Neural crest cell (in vitro differentiated cells): ENCODE results near the gene CTSH. TPM values are rescaled to one million over a fixed set of nuclear protein-coding genes. Genes with fewer than 3 reads are reported as not detected.

Source experiments
- DNase-seq: peaks from one replicate; pipeline ENCODE4 v3.0.0; 2021; ENCODE audit warnings: low read depth, mixed read lengths, low spot score
- H3K27ac Mint-ChIP-seq: one replicate; pipeline ENCODE4 v1.8.0; 2021; ENCODE audit warnings: mild to moderate bottlenecking, mixed read lengths; ENCODE audit not compliant: unreplicated experiment
- H3K27me3 Mint-ChIP-seq: 2 replicates; pipeline ENCODE4 v1.8.0; 2021; ENCODE audit warnings: low read depth, mild to moderate bottlenecking, mixed read lengths
- H3K36me3 Mint-ChIP-seq: 2 replicates; pipeline ENCODE4 v1.8.0; 2021; ENCODE audit warnings: low read depth, mild to moderate bottlenecking, mixed read lengths
- H3K4me1 Mint-ChIP-seq: 2 replicates; pipeline ENCODE4 v1.8.0; 2021; ENCODE audit warnings: mixed read lengths
- H3K4me3 Mint-ChIP-seq: one replicate; pipeline ENCODE4 v1.8.0; 2021; ENCODE audit warnings: mild to moderate bottlenecking, mixed read lengths
- H3K9me3 Mint-ChIP-seq: 2 replicates; pipeline ENCODE4 v1.8.0; 2021; ENCODE audit warnings: mixed read lengths
- total RNA-seq: library from RNA; stranded (reverse); gene quantifications from 2 replicates; pipeline ENCODE4 v1.2.1, GENCODE V29; 2021
- TF ChIP-seq, protein P1 (sequence below): fragments of 200-600 bp; sonication (generic); conservative IDR thresholded peaks from 2 replicates; pipeline ENCODE4 v1.5.0; 2021; ENCODE audit warnings: antibody characterized with exemption, mild to moderate bottlenecking

The CTSH gene
- total RNA-seq, 1 donor from 2014 or later: 7.3 TPM

DNA sequence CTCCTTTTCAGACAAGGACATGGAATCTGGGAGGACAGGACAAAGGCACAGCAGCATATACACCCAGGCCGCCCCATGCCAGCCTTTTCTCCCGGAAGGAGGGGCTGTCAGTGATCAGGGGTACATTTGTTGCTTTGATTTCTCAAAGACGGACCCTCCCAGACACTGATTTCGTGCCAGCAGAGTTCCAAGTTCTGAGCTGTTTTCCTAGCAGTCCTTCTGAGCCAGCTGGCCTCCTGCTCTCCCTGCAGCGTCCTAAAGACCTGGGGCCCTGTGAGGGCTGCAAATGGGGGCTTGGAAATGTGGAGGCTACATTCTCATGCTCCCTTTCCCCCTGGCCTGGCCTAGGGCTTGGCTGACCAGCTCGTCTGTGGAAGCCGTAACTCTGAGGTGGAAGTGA lies 22.3 kb downstream of the CTSH start:
- H3K4me1 Mint-ChIP-seq: no peaks in the 10 kb centered on the region
- TF ChIP-seq, protein P1, sequence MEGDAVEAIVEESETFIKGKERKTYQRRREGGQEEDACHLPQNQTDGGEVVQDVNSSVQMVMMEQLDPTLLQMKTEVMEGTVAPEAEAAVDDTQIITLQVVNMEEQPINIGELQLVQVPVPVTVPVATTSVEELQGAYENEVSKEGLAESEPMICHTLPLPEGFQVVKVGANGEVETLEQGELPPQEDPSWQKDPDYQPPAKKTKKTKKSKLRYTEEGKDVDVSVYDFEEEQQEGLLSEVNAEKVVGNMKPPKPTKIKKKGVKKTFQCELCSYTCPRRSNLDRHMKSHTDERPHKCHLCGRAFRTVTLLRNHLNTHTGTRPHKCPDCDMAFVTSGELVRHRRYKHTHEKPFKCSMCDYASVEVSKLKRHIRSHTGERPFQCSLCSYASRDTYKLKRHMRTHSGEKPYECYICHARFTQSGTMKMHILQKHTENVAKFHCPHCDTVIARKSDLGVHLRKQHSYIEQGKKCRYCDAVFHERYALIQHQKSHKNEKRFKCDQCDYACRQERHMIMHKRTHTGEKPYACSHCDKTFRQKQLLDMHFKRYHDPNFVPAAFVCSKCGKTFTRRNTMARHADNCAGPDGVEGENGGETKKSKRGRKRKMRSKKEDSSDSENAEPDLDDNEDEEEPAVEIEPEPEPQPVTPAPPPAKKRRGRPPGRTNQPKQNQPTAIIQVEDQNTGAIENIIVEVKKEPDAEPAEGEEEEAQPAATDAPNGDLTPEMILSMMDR: no peak
- no peaks in the 10 kb centered on the region for H3K9me3 Mint-ChIP-seq
- H3K4me3 Mint-ChIP-seq: no peak overlapping the region
- peaks cover 8% of the 10 kb centered on the region for H3K36me3 Mint-ChIP-seq
- no peaks in the 10 kb centered on the region for H3K27me3 Mint-ChIP-seq
- H3K27ac Mint-ChIP-seq: no peak overlapping the region
- no peak for DNase-seq

DNA sequence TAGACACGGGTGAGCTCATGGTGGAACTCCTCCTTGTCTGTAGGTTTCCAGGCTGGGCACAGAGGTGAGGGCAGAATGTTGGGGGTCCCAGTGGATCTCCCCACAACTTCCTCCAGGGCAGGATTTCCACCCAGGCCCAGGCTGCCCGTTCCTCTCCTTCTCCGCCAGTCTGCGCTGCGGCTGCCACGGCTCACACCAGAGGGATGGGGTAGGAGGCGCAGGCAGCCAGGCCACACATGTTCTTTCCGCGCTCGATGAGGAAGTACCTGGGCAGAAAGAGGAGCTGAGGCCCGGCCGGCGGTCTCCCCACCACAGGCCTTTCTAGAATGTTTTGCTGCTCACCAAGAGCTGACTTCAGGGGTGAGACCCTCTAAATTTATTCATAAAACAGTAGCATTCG lies 22.9 kb downstream of the CTSH start:
- Mint-ChIP-seq H3K4me1 (no peaks in the 10 kb centered on the region), H3K27ac (no peak overlapping the region), H3K4me3 (no peak overlapping the region), H3K9me3 (no peaks in the 10 kb centered on the region), H3K36me3 (peaks cover 8% of the 10 kb centered on the region), H3K27me3 (no peaks in the 10 kb centered on the region)
- no peak for DNase-seq
- TF ChIP-seq, protein P1: no peak

DNA sequence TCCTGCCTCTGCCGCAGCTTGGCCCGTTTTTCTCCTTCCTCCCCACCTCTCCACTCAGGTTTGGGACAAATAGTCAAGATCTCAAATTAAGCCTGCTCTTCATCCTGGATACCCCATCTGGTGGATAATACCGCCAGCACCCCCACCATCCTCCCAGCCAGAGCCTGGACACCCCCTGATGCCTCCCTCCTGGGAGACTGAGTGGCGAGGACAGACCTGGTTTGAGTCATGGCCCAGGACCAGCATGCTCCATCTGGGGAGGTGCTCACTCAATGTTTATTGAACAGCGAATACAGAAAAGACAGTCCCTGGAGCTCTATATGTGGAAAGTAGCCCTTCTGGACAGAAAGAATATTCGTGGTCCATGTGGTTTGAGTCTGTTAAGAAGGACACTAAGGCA lies 23.3 kb downstream of the CTSH start:
- peaks cover 8% of the 10 kb centered on the region for H3K36me3 Mint-ChIP-seq
- TF ChIP-seq, protein P1: no peak
- no peaks in the 10 kb centered on the region for H3K4me1 Mint-ChIP-seq
- no peaks in the 10 kb centered on the region for H3K9me3 Mint-ChIP-seq
- H3K27me3 Mint-ChIP-seq: no peaks in the 10 kb centered on the region
- DNase-seq: no peak
- no peak overlapping the region for H3K4me3 Mint-ChIP-seq
- no peak overlapping the region for H3K27ac Mint-ChIP-seq

DNA sequence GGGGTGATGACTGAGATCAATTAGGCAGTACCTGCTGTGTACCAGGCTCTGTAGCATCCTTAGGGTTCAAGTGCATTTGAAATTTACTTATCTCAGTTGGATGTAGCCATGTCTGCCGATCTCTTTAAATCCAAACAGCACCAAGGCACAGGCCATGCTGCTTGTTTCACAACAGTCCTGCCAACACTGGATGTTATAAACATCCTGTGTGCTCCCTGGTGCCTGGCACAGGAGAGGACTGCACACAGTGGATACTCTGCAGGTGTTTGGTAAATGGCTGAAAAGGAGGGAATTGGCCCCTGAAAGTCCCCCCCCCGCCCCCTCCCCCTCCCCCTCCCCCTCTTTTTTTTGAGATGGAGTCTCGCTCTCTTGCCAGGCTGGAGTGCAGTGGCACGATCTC lies 27.0 kb downstream of the CTSH start:
- Mint-ChIP-seq H3K27me3 (no peaks in the 10 kb centered on the region), H3K9me3 (no peaks in the 10 kb centered on the region), H3K36me3 (peaks cover 10% of the 10 kb centered on the region), H3K4me1 (peaks cover 3% of the 10 kb centered on the region), H3K27ac (no peak overlapping the region), H3K4me3 (no peak overlapping the region)
- TF ChIP-seq, protein P1: no peak
- DNase-seq: no peak

DNA sequence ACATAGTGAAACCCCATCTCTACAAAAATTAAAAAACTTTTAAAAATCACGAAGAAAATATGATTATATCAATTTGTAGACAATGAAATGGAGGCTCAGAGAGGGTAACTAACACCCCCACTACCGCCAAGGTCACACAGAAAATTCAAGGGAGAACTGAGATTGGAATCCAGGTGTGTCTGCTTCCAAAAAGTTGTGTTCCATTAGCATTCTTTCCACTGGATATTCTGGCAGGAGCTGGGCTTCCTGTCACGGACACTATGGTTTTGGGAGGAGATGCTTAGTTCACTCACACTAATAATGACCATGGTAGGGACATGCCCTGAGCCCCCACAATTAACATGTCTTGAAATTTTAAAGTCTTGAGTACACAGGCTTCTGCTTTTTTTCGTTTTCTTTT lies 28.8 kb downstream of the CTSH start:
- no peak overlapping the region for H3K27ac Mint-ChIP-seq
- no peak overlapping the region for H3K4me3 Mint-ChIP-seq
- DNase-seq: no peak
- peaks cover 10% of the 10 kb centered on the region for H3K36me3 Mint-ChIP-seq
- H3K4me1 Mint-ChIP-seq: peaks cover 3% of the 10 kb centered on the region
- H3K9me3 Mint-ChIP-seq: no peaks in the 10 kb centered on the region
- TF ChIP-seq, protein P1: no peak
- no peaks in the 10 kb centered on the region for H3K27me3 Mint-ChIP-seq
